ENCODE results near the gene UBA7.

GRCh38 chr3:49781415-49782199 lies 32.1 kb downstream of the UBA7 start:
- no peak for TF ChIP-seq POLR2A (IDR thresholded peaks at IDR 0.05)
- TF ChIP-seq, protein P1, sequence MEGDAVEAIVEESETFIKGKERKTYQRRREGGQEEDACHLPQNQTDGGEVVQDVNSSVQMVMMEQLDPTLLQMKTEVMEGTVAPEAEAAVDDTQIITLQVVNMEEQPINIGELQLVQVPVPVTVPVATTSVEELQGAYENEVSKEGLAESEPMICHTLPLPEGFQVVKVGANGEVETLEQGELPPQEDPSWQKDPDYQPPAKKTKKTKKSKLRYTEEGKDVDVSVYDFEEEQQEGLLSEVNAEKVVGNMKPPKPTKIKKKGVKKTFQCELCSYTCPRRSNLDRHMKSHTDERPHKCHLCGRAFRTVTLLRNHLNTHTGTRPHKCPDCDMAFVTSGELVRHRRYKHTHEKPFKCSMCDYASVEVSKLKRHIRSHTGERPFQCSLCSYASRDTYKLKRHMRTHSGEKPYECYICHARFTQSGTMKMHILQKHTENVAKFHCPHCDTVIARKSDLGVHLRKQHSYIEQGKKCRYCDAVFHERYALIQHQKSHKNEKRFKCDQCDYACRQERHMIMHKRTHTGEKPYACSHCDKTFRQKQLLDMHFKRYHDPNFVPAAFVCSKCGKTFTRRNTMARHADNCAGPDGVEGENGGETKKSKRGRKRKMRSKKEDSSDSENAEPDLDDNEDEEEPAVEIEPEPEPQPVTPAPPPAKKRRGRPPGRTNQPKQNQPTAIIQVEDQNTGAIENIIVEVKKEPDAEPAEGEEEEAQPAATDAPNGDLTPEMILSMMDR (IDR thresholded peaks at IDR 0.05): no peak

All from thyroid gland (tissue), 4 donors.